Skin epidermis (tissue), 12 donors: ENCODE measurements around the gene ABCA6.

Experiments used
- H3K27ac ChIP-seq, 21 experiments: fragments of 200-600 bp; sonication (generic) in 11 of 21; one replicate each; pipeline ENCODE4 v1.5.0; 2020; ENCODE audit warnings: mild to moderate bottlenecking in 3 of 21, inconsistent platforms in 2 of 21, moderate library complexity in 2 of 21
- H3K4me3 ChIP-seq, 7 experiments: fragments of 200-600 bp; sonication (generic) in 2 of 7; one replicate each; pipeline ENCODE4 v1.5.0; 2020; ENCODE audit warnings: inconsistent platforms in 2 of 7, mild to moderate bottlenecking in 2 of 7, moderate library complexity in 1 of 7

The ABCA6 gene

DNA sequence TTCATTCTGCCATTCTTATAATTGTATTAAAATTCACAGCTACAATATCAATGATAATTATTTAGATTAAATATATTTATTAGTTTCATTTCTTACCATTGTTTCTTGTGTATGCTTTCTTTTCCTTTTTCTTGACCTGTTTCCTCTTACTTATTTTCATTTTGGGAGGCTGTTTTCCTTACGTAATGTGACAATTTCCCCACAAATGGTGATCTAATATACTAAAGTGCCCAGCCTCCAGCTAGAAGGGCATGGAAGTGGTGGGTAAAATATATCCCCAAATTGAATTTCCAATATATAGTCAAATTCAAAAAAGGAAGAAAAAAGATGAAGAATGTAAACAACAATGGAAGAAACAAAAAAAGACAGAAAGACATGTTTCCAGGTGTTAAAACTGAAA is 1.5 kb upstream of the ABCA6 start:
- Histone ChIP-seq H3K27ac (peak overlapping the region in 2 of 21 experiments; percentile 10 to 53), H3K4me3 (no peak overlapping the region)

GRCh38 chr17:69142175-69142802 is 594 bp upstream of the ABCA6 start:
- H3K4me3 ChIP-seq = peak overlapping the region in 2 of 7 experiments; percentile 1 to 7
- peak overlapping the region in 12 of 21 experiments; percentile 19 to 78 (median 62) for H3K27ac ChIP-seq

- no peak overlapping the region for H3K4me3 ChIP-seq
- H3K27ac ChIP-seq = no peak overlapping the region
These were observed 7.6 kb downstream of the ABCA6 start for GRCh38 chr17:69134112-69134511.

DNA sequence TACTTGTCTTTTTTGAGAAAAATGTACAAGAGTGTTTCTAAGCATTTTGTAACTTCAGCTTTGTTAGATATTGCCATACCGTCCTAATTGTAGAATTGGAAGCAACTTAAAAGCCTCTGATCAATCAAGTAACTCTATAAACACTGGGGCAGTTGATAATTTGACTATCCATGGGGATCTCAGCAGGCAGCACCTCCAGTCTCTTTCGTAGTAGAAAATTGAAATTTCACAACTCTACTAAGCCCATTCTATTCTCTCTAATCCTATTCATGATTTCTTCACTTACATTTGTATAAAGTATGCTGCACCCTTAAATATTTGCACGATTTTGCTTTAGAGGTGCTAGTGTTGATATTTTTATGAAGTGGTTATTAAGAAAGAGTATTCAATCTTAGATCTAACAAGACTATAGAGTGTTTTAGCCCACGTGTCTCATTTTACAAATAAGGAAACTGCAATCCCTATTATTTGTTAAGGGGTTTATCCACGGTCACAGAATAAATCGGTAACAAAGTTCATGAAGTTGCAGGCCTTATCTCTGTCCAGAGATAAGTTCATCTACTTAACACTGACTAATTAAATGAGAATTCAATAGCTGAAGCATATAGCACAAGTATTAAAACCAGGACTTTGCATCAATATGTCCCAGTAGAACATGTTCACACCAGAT is 10.9 kb downstream of the ABCA6 start:
- H3K27ac ChIP-seq = no peak overlapping the region
- no peak overlapping the region for H3K4me3 ChIP-seq

DNA sequence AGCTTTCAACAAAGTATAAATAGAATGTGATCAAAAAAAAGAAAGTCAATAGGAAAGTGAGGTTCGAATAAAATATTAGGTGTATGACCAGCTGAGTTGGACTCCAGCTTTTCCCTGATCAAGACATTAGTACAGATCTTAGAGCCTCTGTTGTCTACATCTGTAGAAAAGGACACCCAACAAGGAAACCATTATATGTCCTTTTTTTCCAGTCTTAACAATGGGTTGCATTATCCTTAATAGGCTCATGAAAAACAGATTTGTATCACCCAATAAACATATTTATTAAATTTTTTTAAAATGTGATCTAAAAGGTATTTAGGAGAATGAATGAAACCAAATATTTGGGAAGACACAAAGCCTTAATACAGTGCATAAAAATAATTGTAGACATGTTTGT is 18.1 kb downstream of the ABCA6 start:
- Histone ChIP-seq H3K4me3 (no peak overlapping the region), H3K27ac (no peak overlapping the region)

DNA sequence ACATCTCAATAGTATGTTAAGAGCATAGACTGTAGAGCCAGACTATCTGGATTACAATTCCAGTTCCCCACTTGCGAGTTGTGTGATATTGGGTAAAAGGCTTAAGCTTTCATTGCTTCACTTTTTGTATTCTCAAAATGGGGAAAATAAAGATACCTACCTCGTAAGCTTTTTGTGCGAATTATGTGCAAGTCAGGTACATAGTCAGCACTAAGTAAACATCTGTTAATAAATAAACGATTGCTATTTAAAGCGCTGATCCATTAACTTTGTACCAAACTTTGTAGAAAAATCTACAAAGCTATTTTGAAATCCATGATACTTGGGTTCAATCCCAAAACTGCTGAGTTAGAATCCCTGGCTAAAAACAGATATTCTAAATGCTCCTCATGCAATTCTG is 19.6 kb downstream of the ABCA6 start:
- Histone ChIP-seq H3K4me3 (no peak overlapping the region), H3K27ac (no peak overlapping the region)

DNA sequence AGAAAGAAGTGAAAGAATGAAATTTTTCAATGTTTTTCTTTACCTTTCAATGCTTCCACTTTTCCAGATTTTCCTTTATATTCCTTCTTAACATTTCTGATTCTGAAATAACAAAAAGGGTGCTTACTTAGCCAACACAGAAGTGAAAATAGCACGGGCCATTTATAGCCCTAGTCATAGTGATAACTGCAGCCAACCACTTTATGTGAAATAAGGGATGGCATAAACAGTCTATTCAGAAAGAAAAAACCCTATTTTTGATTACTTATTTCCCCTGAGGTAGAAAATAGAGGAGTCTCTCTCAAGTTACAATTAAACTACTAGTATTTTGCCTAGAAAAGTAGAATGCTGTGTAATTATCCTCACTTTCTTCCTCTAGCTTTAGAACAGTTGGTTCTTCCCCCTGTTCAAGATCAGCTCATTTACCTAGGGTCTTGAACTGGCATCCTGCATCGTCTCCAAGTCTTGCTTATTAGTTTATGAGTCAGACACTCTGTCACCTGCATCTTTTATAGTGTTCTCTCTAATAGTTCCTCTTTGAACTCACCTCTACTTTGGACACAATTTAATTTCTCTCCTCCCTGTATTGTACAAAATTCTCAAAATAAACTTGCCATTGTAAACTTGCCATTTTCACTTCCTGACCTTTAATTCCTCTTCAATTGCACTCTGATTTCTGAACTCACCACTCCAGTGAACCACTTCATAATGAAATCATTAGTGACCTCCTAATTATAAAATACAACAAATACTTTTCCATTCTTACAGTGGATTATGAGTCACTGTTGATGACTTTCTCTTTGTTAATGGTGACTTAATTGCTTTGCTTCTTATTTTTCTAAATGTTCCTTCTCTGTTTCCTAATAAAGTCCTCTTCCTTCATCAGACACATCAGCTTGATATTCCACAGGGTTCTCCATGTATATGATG is 23.6 kb downstream of the ABCA6 start:
- peak overlapping the region in 2 of 21 experiments; percentile 15 to 37 for H3K27ac ChIP-seq
- H3K4me3 ChIP-seq = no peak overlapping the region

DNA sequence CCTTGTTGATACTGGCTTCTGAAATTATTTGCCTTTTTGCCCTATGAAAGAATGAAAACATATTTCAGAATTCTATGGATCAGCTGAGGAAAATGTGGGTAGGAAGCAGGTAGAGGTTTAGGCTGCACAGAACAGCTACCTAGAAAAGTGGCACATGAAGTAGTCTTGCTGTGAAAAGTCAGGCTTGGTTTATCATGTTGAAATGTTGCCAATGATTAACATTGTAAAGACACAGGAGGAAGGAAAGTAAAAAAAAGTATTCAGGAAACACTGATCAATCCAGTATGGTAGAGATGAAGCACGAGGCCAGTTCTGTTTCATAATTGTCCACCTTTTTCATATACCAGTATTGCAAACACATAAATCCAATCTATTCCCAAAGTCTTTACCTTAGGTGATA is 29.9 kb downstream of the ABCA6 start:
- H3K4me3 ChIP-seq = no peak overlapping the region
- H3K27ac ChIP-seq = no peak overlapping the region

DNA sequence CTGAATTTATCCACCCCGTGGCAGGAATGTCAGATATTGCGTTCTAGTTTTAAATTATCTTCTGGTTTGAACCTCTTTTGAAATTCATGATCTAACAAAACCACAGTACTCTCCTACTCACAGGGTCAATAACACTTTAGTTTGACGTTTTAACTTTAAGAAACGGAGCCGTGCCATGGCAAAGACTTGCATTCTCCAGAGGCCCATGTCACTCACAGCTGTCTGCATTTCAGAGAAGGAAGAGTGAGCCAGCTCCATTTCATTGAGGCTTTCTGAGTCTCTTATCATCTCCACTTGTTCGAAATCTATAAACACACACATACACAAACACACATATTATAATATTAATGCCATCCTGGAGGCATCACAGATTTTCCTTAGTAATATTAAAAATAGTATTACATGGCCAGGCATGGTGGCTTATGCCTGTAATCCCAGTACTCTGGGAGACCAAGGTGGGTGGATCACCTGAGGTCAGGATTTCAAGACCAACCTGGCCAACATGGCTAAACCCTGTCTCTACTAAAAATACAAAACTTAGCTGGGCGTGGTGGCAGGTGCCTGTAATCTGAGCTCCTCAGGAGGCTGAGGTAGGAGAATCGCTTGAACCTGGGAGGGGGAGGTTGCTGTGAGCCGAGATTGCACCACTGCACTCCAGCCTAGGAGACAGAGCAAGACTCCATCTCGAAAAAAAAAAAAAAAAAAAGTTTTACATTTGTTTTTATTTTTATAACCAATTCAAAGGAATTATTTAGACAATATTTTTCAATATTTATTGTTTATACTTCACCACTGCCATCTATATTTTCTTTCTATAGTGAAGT is 35.6 kb downstream of the ABCA6 start:
- no peak overlapping the region for H3K4me3 ChIP-seq
- no peak overlapping the region for H3K27ac ChIP-seq

DNA sequence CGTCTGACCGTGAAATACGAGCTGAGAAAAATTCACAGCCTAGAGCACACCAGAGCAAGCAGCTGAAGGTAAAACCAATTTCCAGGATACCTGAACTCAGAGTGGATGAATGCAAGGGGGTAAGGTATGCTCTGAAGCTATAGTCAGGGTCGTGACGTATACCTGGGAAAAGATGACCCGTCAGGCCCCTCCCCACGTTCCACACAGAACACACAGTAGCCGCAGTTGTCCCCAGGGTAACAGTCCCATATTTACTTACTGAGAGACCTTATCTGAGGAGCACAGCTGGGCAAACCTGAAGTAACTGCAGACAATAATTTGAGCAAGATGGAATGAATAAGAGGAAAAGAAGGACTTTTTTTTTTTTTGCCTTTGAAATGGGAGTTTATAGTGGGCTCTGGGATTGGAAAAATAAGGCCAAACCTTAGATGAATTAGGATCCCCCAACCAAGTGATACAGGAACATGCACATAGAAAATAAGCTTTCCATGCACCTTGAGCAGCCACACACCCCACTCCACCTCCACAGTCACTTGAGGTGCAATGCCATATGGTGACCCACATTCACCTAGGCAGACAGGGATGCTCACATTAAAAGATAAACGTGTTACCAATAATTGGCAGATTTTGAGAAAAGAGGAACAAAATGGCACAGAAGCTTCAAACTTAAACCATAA is 38.0 kb downstream of the ABCA6 start:
- Histone ChIP-seq H3K4me3 (no peak overlapping the region), H3K27ac (no peak overlapping the region)

GRCh38 chr17:69098625-69099024 is 43.1 kb downstream of the ABCA6 start:
- H3K4me3 ChIP-seq = no peak overlapping the region
- peak overlapping the region in 1 of 21 experiments; percentile 53 for H3K27ac ChIP-seq

DNA sequence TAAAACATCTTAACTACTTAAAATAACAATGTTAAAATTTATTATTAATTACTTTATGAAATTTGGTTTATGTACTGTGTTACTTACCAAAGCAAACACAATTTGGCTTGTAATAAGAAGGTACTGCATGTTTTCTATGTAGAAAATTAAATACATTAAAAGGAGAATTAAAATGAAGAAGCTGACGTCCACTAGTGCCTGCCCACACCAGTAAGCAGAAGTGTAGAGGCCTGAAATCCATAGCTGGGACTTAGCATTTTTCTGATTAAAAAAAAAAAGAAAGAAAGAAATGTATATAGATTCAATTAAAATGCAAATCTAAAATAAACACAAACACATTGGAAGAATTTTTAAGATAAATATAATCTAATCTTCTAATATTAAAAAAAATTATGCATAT is 45.2 kb downstream of the ABCA6 start:
- H3K4me3 ChIP-seq = no peak overlapping the region
- peak overlapping the region in 1 of 21 experiments; percentile 20 for H3K27ac ChIP-seq

GRCh38 chr17:69093995-69094394 is 47.7 kb downstream of the ABCA6 start:
- H3K27ac ChIP-seq = peak overlapping the region in 1 of 21 experiments; percentile 44
- H3K4me3 ChIP-seq = no peak overlapping the region

DNA sequence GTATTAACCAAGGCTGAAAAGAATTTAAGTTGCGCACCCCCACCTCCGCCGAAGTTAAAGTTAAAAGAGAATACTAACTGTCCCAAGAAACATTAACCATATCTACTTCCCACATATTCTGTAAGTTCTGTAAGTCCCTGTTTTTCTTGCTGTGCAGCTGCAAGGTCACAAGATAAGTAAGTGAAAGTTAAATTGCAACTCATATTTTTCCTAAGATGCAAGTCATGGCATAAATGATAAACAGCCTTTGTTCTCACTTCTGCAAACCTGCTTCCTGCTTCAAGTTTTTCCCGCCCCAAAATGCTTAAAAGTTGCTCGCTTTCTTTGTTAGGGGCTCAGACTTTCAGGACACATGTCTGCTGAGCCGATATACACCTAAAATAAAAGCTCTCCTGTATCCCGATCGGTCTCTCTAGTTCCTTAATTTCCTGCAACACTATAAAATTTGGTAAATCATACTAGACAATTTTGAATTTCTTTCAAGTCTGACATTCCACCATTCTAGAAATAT is 48.4 kb downstream of the ABCA6 start:
- H3K4me3 ChIP-seq = no peak overlapping the region
- H3K27ac ChIP-seq = peak overlapping the region in 1 of 21 experiments; percentile 44

- Histone ChIP-seq H3K4me3 (no peak overlapping the region), H3K27ac (no peak overlapping the region)
These were observed 51.3 kb downstream of the ABCA6 start for GRCh38 chr17:69090365-69090764.

- H3K4me3 ChIP-seq = no peak overlapping the region
- H3K27ac ChIP-seq = no peak overlapping the region
These were observed 53.0 kb downstream of the ABCA6 start for GRCh38 chr17:69088643-69089200.

DNA sequence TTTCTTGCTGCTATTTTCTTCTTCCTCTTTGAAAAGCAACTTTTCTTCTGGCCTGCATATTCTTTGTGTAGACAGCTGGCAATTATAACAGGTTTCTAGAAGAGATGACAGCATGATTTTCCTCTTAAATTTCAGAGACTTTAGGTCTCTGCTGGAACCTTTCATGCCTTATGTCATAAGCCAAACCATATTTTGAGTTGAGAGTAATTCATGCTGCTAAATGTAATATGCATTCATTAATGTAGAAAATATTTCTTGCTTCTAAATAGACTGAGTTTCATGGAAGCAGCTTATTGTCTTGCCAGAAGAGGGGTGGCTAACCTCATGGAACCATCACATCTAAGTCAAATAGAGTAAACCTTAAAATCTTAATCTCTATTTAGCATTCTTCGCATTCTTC is 55.1 kb downstream of the ABCA6 start:
- no peak overlapping the region for H3K4me3 ChIP-seq
- no peak overlapping the region for H3K27ac ChIP-seq

- Histone ChIP-seq H3K4me3 (no peak overlapping the region), H3K27ac (no peak overlapping the region)
These were observed 56.8 kb downstream of the ABCA6 start for GRCh38 chr17:69084911-69085310.

- H3K4me3 ChIP-seq = no peak overlapping the region
- H3K27ac ChIP-seq = no peak overlapping the region
These were observed 59.0 kb downstream of the ABCA6 start for GRCh38 chr17:69082696-69083095.
